GM12864 (cell line): ENCODE results near the gene MRPS26.

ENCODE experiments used
- DNase-seq: peaks from one replicate; pipeline ENCODE4 v3.0.0-alpha.2; 2011; ENCODE audit warnings: low read depth
- H3K4me3 ChIP-seq: 2 replicates; pipeline ENCODE4 v1.5.1; 2011; ENCODE audit warnings: mild to moderate bottlenecking, low read depth, low read length, control low read depth
- CTCF ChIP-seq: IDR thresholded peaks from 2 replicates; pipeline ENCODE4 v1.5.1; 2011; ENCODE audit warnings: low read depth, mild to moderate bottlenecking, moderate library complexity, low read length, control low read depth, inconsistent platforms; ENCODE audit errors: missing control alignments

MRPS26 gene

GRCh38 chr20:3085571-3086072 is 39.8 kb downstream of the MRPS26 start:
- no peak overlapping the region for H3K4me3 ChIP-seq
- DNase-seq = no peak
- no peak for TF ChIP-seq CTCF

GRCh38 chr20:3088031-3088430 is 42.2 kb downstream of the MRPS26 start:
- no peak overlapping the region for H3K4me3 ChIP-seq
- TF ChIP-seq CTCF = no peak
- no peak for DNase-seq

DNA sequence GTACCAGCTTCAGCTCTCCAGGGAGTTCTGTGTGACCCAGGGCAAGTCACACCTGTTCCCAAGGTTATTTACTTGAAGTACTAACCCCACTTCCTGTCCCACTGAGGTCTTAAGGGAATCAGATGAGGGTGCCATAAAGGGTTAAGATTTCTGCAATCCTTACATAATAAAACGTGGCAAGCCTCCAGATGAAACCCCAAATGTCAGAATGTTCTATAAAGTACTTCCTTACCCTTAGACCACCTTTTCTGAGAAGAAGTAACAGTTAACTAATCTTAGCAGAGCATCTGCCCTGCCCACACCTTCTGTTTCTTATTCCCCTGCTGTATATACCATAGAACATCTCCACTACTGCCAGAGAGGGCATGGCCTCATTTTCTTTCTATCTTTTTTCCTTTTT is 44.7 kb downstream of the MRPS26 start:
- no peak for DNase-seq
- no peak for TF ChIP-seq CTCF
- H3K4me3 ChIP-seq = no peak overlapping the region

- DNase-seq = no peak
Observed at GRCh38 chr20:3092611-3093379, 46.9 kb downstream of the MRPS26 start.

DNA sequence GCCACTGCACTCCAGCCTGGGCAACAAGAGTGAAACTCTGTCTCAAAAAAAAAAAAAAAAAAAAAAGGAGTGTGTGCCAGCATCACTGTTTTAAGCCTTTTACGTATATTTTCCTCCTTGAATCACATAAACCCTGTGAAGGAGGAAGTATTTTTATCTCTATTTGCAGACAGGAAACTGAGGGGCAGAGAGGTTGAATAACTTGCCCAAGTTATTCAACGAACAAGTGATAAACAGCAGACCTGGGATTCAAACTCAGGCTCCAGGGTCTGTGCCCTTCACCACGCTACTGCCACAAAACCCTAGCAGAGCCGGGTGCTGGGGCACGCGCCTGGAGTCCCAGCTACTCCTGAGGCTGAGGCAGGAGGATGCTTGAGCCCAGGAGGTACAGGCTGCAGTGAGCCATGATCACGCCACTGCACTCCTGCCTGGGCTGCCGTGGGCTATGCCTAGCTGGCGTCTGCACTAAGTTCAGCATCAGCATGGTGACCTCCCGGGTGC is 48.1 kb downstream of the MRPS26 start:
- no peak for DNase-seq
- no peak overlapping the region for H3K4me3 ChIP-seq
- no peak for TF ChIP-seq CTCF

More at GRCh38 chr20:3092611-3093379, 46.9 kb downstream of the MRPS26 start:
- H3K4me3 ChIP-seq = peak overlapping the region; percentile 44
- TF ChIP-seq CTCF = no peak

DNA sequence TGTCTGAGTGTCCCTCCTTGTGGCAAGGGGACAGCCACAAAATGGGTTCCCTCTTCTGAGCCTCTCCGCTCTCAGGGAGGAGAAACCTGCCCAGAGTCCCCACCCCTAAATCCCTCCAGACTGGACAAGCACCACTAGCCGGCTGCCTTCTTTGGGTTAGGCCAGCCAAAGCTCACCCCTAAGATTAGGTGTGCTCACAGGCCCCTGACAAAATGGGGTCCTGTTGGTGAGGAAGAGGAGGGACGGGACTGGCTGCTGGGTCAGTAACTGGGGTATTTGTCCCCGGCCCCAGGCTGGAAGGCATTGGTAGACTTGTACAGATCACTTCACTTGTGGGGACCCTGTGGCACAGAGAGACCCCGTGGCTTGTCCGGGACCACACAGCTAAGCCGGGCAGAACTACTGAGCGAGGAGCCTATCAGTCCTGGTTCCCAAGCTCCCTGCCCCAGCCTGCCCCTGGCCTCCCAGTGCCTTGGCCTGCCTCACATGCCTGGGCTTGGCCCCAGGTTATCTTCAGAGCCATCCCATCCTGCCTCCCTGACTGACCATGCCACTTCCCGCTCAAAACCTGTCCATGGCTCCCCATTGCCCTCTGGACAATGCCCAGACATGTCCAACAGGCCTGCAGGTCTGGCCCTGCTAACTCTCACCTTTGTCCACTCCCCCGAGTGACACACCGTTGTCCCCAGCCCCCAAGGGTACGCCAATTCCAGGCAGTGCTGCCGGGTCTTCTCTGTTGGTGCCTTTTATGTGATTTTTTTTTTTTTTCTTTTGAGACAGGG is 49.2 kb downstream of the MRPS26 start:
- DNase-seq = no peak
- H3K4me3 ChIP-seq = no peak overlapping the region
- TF ChIP-seq CTCF = no peak
